ENCODE data around the gene NADK. TPM values are rescaled to one million over a fixed set of nuclear protein-coding genes. Genes with fewer than 3 reads are reported as not detected.

The NADK gene
- total and polyA plus RNA-seq, 2 of the 13 experiments (the other 11 are each of a cell fraction or from before 2014, with no cell fraction given), result 56.6 to 60.1 TPM

- no peak; the same call in 1 of the 2 replicates for TF ChIP-seq MAZ (IDR thresholded peaks at IDR 0.05; ENCODE audit: borderline replicate concordance, low read depth, low read length)
- peak; percentile 55; the same call in 1 of the 2 replicates for TF ChIP-seq MAZ (CRISPR knock-in tag; IDR thresholded peaks at IDR 0.05; ENCODE audit: low read depth)
- no peak for TF ChIP-seq SMAD3 (CRISPR knock-in tag; IDR thresholded peaks at IDR 0.05)
- TF ChIP-seq ZFP36L1 (CRISPR knock-in tag; IDR thresholded peaks at IDR 0.05), result no peak
- no peak for TF ChIP-seq FOSL1 (CRISPR knock-in tag; IDR thresholded peaks at IDR 0.05; ENCODE audit: borderline replicate concordance)
- peak; percentile 19; the same call in 1 of the 2 replicates for TF ChIP-seq SP140L (CRISPR knock-in tag; IDR thresholded peaks at IDR 0.05; ENCODE audit: borderline replicate concordance)
- no peak for TF ChIP-seq SCMH1 (CRISPR knock-in tag; IDR thresholded peaks at IDR 0.05; ENCODE audit: borderline replicate concordance)
- 0 out of 2 replicates have a peak, but pooled peaks have one; percentile 29 for TF ChIP-seq ZNF567 (CRISPR knock-in tag; IDR thresholded peaks at IDR 0.05; ENCODE audit: borderline replicate concordance)
- TF ChIP-seq, protein P1, sequence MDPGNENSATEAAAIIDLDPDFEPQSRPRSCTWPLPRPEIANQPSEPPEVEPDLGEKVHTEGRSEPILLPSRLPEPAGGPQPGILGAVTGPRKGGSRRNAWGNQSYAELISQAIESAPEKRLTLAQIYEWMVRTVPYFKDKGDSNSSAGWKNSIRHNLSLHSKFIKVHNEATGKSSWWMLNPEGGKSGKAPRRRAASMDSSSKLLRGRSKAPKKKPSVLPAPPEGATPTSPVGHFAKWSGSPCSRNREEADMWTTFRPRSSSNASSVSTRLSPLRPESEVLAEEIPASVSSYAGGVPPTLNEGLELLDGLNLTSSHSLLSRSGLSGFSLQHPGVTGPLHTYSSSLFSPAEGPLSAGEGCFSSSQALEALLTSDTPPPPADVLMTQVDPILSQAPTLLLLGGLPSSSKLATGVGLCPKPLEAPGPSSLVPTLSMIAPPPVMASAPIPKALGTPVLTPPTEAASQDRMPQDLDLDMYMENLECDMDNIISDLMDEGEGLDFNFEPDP (CRISPR knock-in tag; conservative IDR thresholded peaks at IDR 0.05), result no peak
- peak; percentile 28; the same call in 1 of the 2 replicates for TF ChIP-seq ZNF441 (CRISPR knock-in tag; IDR thresholded peaks at IDR 0.05; ENCODE audit: borderline replicate concordance)
- no peak for TF ChIP-seq DDIT3 (CRISPR knock-in tag; IDR thresholded peaks at IDR 0.05)
- TF ChIP-seq, protein P2, sequence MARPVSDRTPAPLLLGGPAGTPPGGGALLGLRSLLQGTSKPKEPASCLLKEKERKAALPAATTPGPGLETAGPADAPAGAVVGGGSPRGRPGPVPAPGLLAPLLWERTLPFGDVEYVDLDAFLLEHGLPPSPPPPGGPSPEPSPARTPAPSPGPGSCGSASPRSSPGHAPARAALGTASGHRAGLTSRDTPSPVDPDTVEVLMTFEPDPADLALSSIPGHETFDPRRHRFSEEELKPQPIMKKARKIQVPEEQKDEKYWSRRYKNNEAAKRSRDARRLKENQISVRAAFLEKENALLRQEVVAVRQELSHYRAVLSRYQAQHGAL (CRISPR knock-in tag; IDR thresholded peaks at IDR 0.05; ENCODE audit: not compliant biosample characterization), result no peak
- TF ChIP-seq ZNF775 (CRISPR knock-in tag; IDR thresholded peaks at IDR 0.05; ENCODE audit: borderline replicate concordance), result no peak
- TF ChIP-seq ZMYM2 (CRISPR knock-in tag; IDR thresholded peaks at IDR 0.05), result peak; percentile 66; the same call in 1 of the 2 replicates
- TF ChIP-seq ZFYVE20 (CRISPR knock-in tag; IDR thresholded peaks at IDR 0.05; ENCODE audit: borderline replicate concordance, low read depth), result no peak
- TF ChIP-seq EHMT2 (IDR thresholded peaks at IDR 0.05; ENCODE audit: borderline replicate concordance, low read depth, low read length), result no peak
- TF ChIP-seq CHCHD3 (CRISPR knock-in tag; IDR thresholded peaks at IDR 0.05), result no peak
- TF ChIP-seq ZNF552 (CRISPR knock-in tag; IDR thresholded peaks at IDR 0.05; ENCODE audit: borderline replicate concordance), result no peak; the same call in 1 of the 2 replicates
- peak; percentile 66; the same call in 1 of the 2 replicates for TF ChIP-seq ZNF670 (CRISPR knock-in tag; IDR thresholded peaks at IDR 0.05; ENCODE audit: borderline replicate concordance)
- no peak for TF ChIP-seq FLYWCH1 (CRISPR knock-in tag; IDR thresholded peaks at IDR 0.05)
- peak in 1 of 2 experiments; percentile 71; a peak in 2 of 4 replicates for TF ChIP-seq KLF16 (CRISPR knock-in tag; IDR thresholded peaks at IDR 0.05)
- TF ChIP-seq FOXK1 (CRISPR knock-in tag; IDR thresholded peaks at IDR 0.05; ENCODE audit: borderline replicate concordance, low read depth), result peak; percentile 46; the same call in 1 of the 2 replicates
- TF ChIP-seq MIER2 (CRISPR knock-in tag; IDR thresholded peaks at IDR 0.05), result no peak
- TF ChIP-seq REXO4 (CRISPR knock-in tag; IDR thresholded peaks at IDR 0.05; ENCODE audit: borderline replicate concordance), result no peak
- TF ChIP-seq ZNF703 (CRISPR knock-in tag; IDR thresholded peaks at IDR 0.05; ENCODE audit: borderline replicate concordance), result peak; percentile 68; the same call in 1 of the 2 replicates
- TF ChIP-seq ZBTB7A (CRISPR knock-in tag; IDR thresholded peaks at IDR 0.05), result no peak
- no peak for TF ChIP-seq MAFF (IDR thresholded peaks at IDR 0.05; ENCODE audit: low read depth, low read length)
- TF ChIP-seq NR2F2 (IDR thresholded peaks at IDR 0.05; ENCODE audit: borderline replicate concordance, low read depth), result no peak
- no peak for TF ChIP-seq ZBTB20 (CRISPR knock-in tag; IDR thresholded peaks at IDR 0.05; ENCODE audit: borderline replicate concordance, low read depth)
Measured at GRCh38 chr1:1778663-1779319, 521 bp upstream of the NADK start (continued).

Data from HepG2 (cell line).